HCT116 (cell line): ENCODE data around the gene LRP1B. TPM values are rescaled to one million over a fixed set of nuclear protein-coding genes. Genes with fewer than 3 reads are reported as not detected.

Experiments used
- ATAC-seq: fragments of 200-7000 bp; cut with Tn5 transposase; 2 replicates; pipeline ENCODE4 v1.9.1; 2020; ENCODE audit warnings: mild to moderate bottlenecking, moderate library complexity
- BruUV-seq: library from RNA; stranded (reverse); fragments of 400-500 nt; replicated peaks from 2 replicates; lab custom pipeline; 2021; lab: Mats Ljungman, UMichigan
- CTCF ChIA-PET: fragments of 300-600 bp; sonication (Branson Sonifier 250); formaldehyde crosslinking; loops from one replicate; lab custom pipeline; 2021; ENCODE audit warnings: antibody characterized with exemption; lab: Charles Lee
- POLR2A ChIA-PET: fragments of 300-600, 350-600 bp; sonication (Branson Sonifier 250); formaldehyde crosslinking; loops from one replicate; lab custom pipeline; 2021; ENCODE audit warnings: antibody characterized with exemption; lab: Charles Lee
- RAD21 ChIA-PET, 2 experiments: fragments of 300-600 bp; sonication (Branson Sonifier 250); formaldehyde crosslinking; loops; one replicate each; lab custom pipeline; 2023; ENCODE audit warnings: low total read pairs in 2 of 2; ENCODE audit not compliant: uncharacterized antibody in 2 of 2, unreplicated experiment in 2 of 2, low non-redundant PET in 1 of 2; lab: Charles Lee
- DNase-seq: peaks from one replicate; pipeline ENCODE4 v3.0.0-alpha.2; 2010; ENCODE audit warnings: low read depth, low spot score
- H2AFZ ChIP-seq: fragments of 200-600 bp; shearing (Covaris generic), sonication (generic); 2 replicates; pipeline ENCODE4 v1.6.1; 2017; ENCODE audit warnings: low read depth, mixed run types, mixed read lengths, antibody characterized with exemption, low read length; ENCODE audit not compliant: poor library complexity, severe bottlenecking
- H3K27ac ChIP-seq: 2 replicates; pipeline ENCODE4 v1.5.1; 2012; ENCODE audit warnings: low read depth, low read length
- H3K27me3 ChIP-seq: fragments of 200-600 bp; sonication (generic); 2 replicates; pipeline ENCODE4 v1.6.1; 2016; ENCODE audit warnings: mixed run types, low read length, mixed read lengths; ENCODE audit not compliant: insufficient read depth
- H3K36me3 ChIP-seq, 2 experiments: fragments of 200-500 bp in 1 of 2; fragments of 200-600 bp in 1 of 2; sonication (Bioruptor generic) in 1 of 2; sonication (generic) in 1 of 2; 2 replicates each; pipeline versions ENCODE4 v1.5.1 to v1.6.1; 2014 to 2016; ENCODE audit warnings: low read length in 2 of 2, inconsistent platforms in 1 of 2, mixed read lengths in 1 of 2, mixed run types in 1 of 2; ENCODE audit not compliant: insufficient read depth in 2 of 2, control insufficient read depth in 1 of 2
- H3K4me1 ChIP-seq, 2 experiments: fragments of 200-600 bp in 1 of 2; sonication (generic) in 1 of 2; 2 replicates each; pipeline versions ENCODE4 v1.5.1 to v1.6.1; 2012 to 2017; ENCODE audit warnings: low read length in 2 of 2, inconsistent platforms in 1 of 2, mild to moderate bottlenecking in 1 of 2, mixed read lengths in 1 of 2, mixed run types in 1 of 2, moderate library complexity in 1 of 2; ENCODE audit not compliant: insufficient read depth in 2 of 2, control insufficient read depth in 1 of 2
- H3K4me2 ChIP-seq: fragments of 200-600 bp; sonication (generic); 2 replicates; pipeline ENCODE4 v1.6.1; 2017; ENCODE audit warnings: mixed run types, low read length, mixed read lengths
- H3K4me3 ChIP-seq, 2 experiments: fragments of 200-600 bp in 1 of 2; sonication (generic) in 1 of 2; replicated peaks in 1 of 2; 2 replicates each; pipeline ENCODE4 v1.5.1; 2011 to 2016; ENCODE audit warnings: low read length in 2 of 2, control low read depth in 1 of 2, low read depth in 1 of 2, mild to moderate bottlenecking in 1 of 2, mixed read lengths in 1 of 2, mixed run types in 1 of 2
- H3K79me2 ChIP-seq: fragments of 200-600 bp; sonication (generic); 2 replicates; pipeline ENCODE4 v1.6.1; 2017; ENCODE audit warnings: mild to moderate bottlenecking, mixed run types, low read length, moderate library complexity, mixed read lengths; ENCODE audit not compliant: insufficient read depth
- H3K9ac ChIP-seq: fragments of 200-600 bp; sonication (generic); 2 replicates; pipeline ENCODE4 v1.6.1; 2016; ENCODE audit warnings: low read length, mixed read lengths
- H3K9me2 ChIP-seq: fragments of 200-600 bp; sonication (generic), shearing (Covaris generic); 2 replicates; pipeline ENCODE4 v1.6.1; 2017; ENCODE audit warnings: mixed run types, mild to moderate bottlenecking, moderate library complexity; ENCODE audit not compliant: insufficient read depth
- H3K9me3 ChIP-seq, 2 experiments: fragments of 200-500 bp in 1 of 2; fragments of 200-600 bp in 1 of 2; sonication (Bioruptor generic) in 1 of 2; sonication (generic) in 1 of 2; 2 replicates each; pipeline ENCODE4 v1.6.1; 2014 to 2017; ENCODE audit warnings: low read length in 2 of 2, mixed read lengths in 2 of 2, inconsistent platforms in 1 of 2, low read depth in 1 of 2, mild to moderate bottlenecking in 1 of 2, mixed run types in 1 of 2, moderate library complexity in 1 of 2; ENCODE audit not compliant: control insufficient read depth in 1 of 2, insufficient read depth in 1 of 2
- H4K20me1 ChIP-seq: fragments of 200-600 bp; sonication (generic), shearing (Covaris generic); 2 replicates; pipeline ENCODE4 v1.6.1; 2017; ENCODE audit warnings: mixed run types, mild to moderate bottlenecking, moderate library complexity; ENCODE audit not compliant: insufficient read depth
- ATF3 ChIP-seq: IDR thresholded peaks from 2 replicates; pipeline ENCODE4 v1.6.1; 2012
- CTCF ChIP-seq, 3 experiments: fragments of 200-600 bp in 1 of 3; sonication (generic) in 1 of 3; IDR thresholded peaks in 2 of 3; conservative IDR thresholded peaks in 1 of 3; 2 replicates each; pipeline ENCODE4 v1.5.1; 2012 to 2017; ENCODE audit warnings: low read depth in 2 of 3, low read length in 2 of 3, antibody characterized with exemption in 1 of 3, borderline replicate concordance in 1 of 3, control low read depth in 1 of 3, mild to moderate bottlenecking in 1 of 3, mixed read lengths in 1 of 3, mixed run types in 1 of 3, moderate library complexity in 1 of 3; ENCODE audit not compliant: insufficient read depth in 1 of 3
- EGR1 ChIP-seq: IDR thresholded peaks from 2 replicates; pipeline ENCODE4 v1.6.1; 2012; ENCODE audit warnings: low read depth
- ELF1 ChIP-seq: IDR thresholded peaks from 2 replicates; pipeline ENCODE4 v1.6.1; 2012; ENCODE audit warnings: low read depth, borderline replicate concordance
- EZH2 ChIP-seq: fragments of 200-600 bp; sonication (generic); IDR thresholded peaks from 2 replicates; pipeline ENCODE4 v1.6.1; 2017; ENCODE audit warnings: antibody characterized with exemption, mixed run types
- FOSL1 ChIP-seq: IDR thresholded peaks from 2 replicates; pipeline ENCODE4 v1.6.1; 2012; ENCODE audit warnings: low read depth
- JUND ChIP-seq: IDR thresholded peaks from 2 replicates; pipeline ENCODE4 v1.6.1; 2012
- MAX ChIP-seq: IDR thresholded peaks from 2 replicates; pipeline ENCODE4 v1.6.1; 2012
- POLR2A ChIP-seq: IDR thresholded peaks from 2 replicates; pipeline ENCODE4 v1.7.0; 2011; ENCODE audit warnings: borderline replicate concordance; ENCODE audit not compliant: insufficient read depth, insufficient read length; ENCODE audit errors: extremely low read depth
- SIN3A ChIP-seq: IDR thresholded peaks from 2 replicates; pipeline ENCODE4 v1.6.1; 2012; ENCODE audit warnings: low read depth
- SRF ChIP-seq: IDR thresholded peaks from 2 replicates; pipeline ENCODE4 v1.6.1; 2012; ENCODE audit warnings: low read depth
- ZBTB33 ChIP-seq: IDR thresholded peaks from 2 replicates; pipeline ENCODE4 v1.6.1; 2011; ENCODE audit warnings: mild to moderate bottlenecking, low read length, moderate library complexity; ENCODE audit not compliant: insufficient replicate concordance; ENCODE audit errors: extremely low read depth
- intact Hi-C: fragments of 100-400 bp; cut with micrococcal nuclease; formaldehyde crosslinking; loops from 2 replicates; pipeline ENCODE4 v1.10.0; 2022
- total RNA-seq: library from RNA; stranded (reverse); gene quantifications from one replicate; pipeline ENCODE4 v1.2.1, GENCODE V29; 2021; ENCODE audit not compliant: unreplicated experiment

Gene LRP1B
- total RNA-seq, 1 experiment from 2014 or later: 0.34 TPM

- Histone ChIP-seq H3K9me2 (no peaks in the 10 kb centered on the region), H4K20me1 (no peaks in the 10 kb centered on the region), H3K27ac (no peak overlapping the region), H2AFZ (no peak overlapping the region), H3K27me3 (no peaks in the 10 kb centered on the region), H3K4me1 (no peaks in the 10 kb centered on the region), H3K36me3 (no peaks in the 10 kb centered on the region), H3K4me2 (no peak overlapping the region), H3K9ac (no peak overlapping the region), H3K9me3 (no peaks in the 10 kb centered on the region), H3K79me2 (no peaks in the 10 kb centered on the region), H3K4me3 (no peak overlapping the region)
- POLR2A ChIA-PET: no interaction called here
- RAD21 ChIA-PET: no interaction called here
- CTCF ChIA-PET: no interaction called here
- no peak for DNase-seq
- TF ChIP-seq FOSL1: no peak
- no peak for TF ChIP-seq ZBTB33
- no peak for TF ChIP-seq ELF1
- TF ChIP-seq SIN3A: no peak
- TF ChIP-seq EZH2: no peak
- no peak for TF ChIP-seq MAX
- no TSS peak for BruUV-seq
- intact Hi-C loops: no loop called here
- ATAC-seq: no peak
Measured at GRCh38 chr2:140841141-140841540, 1289.7 kb downstream of the LRP1B start.

- no peak overlapping the region for H3K4me3 ChIP-seq
- ATAC-seq (no peak), DNase-seq (no peak)
- no peak overlapping the region for H3K9ac ChIP-seq
- no peaks in the 10 kb centered on the region for H3K9me3 ChIP-seq
- intact Hi-C loops: no loop called here
- no peaks in the 10 kb centered on the region for H3K27me3 ChIP-seq
- no peaks in the 10 kb centered on the region for H4K20me1 ChIP-seq
- no peak overlapping the region for H3K27ac ChIP-seq
- H2AFZ ChIP-seq: no peak overlapping the region
- no peak overlapping the region for H3K4me2 ChIP-seq
- ChIA-PET POLR2A (no interaction called here), CTCF (no interaction called here), RAD21 (no interaction called here)
- H3K4me1 ChIP-seq: no peaks in the 10 kb centered on the region
- no peaks in the 10 kb centered on the region for H3K36me3 ChIP-seq
- BruUV-seq: no TSS peak
- no peaks in the 10 kb centered on the region for H3K79me2 ChIP-seq
- no peaks in the 10 kb centered on the region for H3K9me2 ChIP-seq
- TF ChIP-seq POLR2A (no peak), ATF3 (no peak), EGR1 (no peak), CTCF (IDR thresholded peaks at IDR 0.05 in 2 of 3, conservative IDR thresholded peaks at IDR 0.05 in 1 of 3; ENCODE audit: borderline replicate concordance in 1 of 3, insufficient read depth in 1 of 3, low read depth in 2 of 3, low read length in 2 of 3) (no peak), SRF (no peak), EZH2 (no peak), ZBTB33 (no peak), JUND (no peak)
Measured at GRCh38 chr2:140836826-140837225, 1294.0 kb downstream of the LRP1B start.
